Endothelial cell of hepatic sinusoid (primary cell): Measurements from ENCODE around the gene NAXD.
"Not testable (repeated sequence)": the region's sequence is repeated elsewhere in the genome, so short reads cannot be mapped to it uniquely, and the experiment has no call there.

Experiments
- in situ Hi-C: cut with HindIII; loops from 2 replicates; pipeline ENCODE4 v1.10.0; 2017; ENCODE audit warnings: low sequenced_read_pairs

Gene NAXD

DNA sequence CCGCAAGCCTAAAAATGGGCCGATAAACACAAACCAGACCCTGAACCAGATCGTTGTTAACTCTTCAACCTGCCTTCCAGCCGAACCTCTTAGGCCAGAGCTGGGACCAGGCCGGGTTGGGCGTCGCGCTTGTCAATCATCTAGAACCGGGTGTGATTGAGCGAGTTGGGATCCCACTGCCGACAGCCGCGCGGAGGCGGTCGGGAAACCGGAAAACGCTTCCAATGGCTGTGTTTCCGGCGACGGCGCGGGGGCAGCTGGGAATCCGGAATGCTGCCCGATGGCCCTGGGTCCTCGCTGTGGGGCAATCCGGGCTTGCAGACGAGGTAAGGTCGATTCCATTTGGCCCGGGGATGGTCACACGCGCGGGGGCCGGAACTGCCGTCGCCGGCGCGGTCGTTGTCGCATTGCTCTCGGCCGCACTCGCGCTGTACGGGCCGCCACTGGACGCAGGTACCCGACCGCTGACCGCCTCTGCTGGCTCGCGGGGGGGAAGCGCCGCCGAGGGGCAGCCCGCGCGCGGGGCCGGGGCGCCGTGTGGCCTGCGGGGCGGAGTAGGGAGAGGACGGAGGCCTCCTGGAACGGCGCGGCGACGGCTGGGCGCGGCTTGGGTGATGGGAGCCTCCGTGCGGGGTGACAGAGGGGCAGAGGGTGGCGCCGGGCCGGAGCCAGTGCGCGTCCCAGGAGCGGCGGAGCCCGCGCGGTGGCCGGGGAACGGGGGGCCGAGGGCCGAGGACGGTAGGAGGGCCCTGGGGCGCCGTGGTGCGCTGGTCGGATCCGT, at the start of gene NAXD:
Gene NAXD (plus strand): TSS at position 224 of the 781 bp plus-strand sequence. CDS start 57 bp downstream, at position 281.
- in situ Hi-C loops = no loop called here

DNA sequence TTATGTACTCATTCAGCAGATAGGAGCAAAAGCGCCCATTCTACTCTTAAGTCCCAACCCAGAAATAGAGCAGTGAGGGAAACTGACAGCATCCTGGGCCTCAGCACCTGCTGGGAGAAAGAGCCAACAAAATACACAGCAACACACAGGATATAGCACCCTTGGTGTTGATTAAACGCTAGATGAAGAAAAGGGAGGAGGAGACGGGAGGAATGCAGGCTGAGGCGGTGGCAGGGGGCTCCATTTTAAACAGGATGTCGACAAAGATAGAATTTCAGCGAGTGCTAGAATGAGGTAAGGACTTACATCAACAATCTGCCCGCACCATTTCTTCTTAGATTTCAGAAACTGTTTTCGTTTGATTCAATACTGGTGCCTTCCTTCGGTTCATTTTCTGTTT, 49.2 kb upstream of the NAXD start:
- in situ Hi-C loops = no loop called here

DNA sequence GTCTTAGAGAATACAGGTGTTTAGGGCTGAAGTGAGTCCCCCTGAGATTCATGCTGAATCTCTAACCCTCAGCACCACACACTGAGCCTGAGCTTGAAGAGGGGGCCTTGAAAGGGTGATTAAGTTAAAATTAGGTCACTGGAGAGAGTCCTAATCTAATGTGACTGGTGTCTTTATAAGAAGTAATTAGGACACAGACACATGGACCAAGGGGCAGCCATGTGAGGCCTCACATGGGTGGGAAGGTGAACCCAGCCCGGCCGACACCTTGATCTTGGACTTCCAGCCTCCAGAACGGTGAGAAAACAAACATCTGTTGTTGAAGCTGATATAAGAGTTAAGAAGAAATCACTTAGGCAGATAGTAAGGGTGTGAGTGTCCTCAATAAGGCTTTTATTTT, 46.7 kb upstream of the NAXD start:
- in situ Hi-C loops = no loop called here

GRCh38 chr13:110569962-110570361, 45.4 kb upstream of the NAXD start:
- in situ Hi-C loops = not testable (repeated sequence)

GRCh38 chr13:110570886-110571285, 44.5 kb upstream of the NAXD start:
- in situ Hi-C loops = no loop called here

- in situ Hi-C loops = no loop called here
Measured at GRCh38 chr13:110571896-110572777, 43.2 kb upstream of the NAXD start.

- in situ Hi-C loops = no loop called here
Measured at GRCh38 chr13:110572778-110573118, 42.6 kb upstream of the NAXD start.

- in situ Hi-C loops = no loop called here
Measured at GRCh38 chr13:110574161-110574560, 41.2 kb upstream of the NAXD start.

DNA sequence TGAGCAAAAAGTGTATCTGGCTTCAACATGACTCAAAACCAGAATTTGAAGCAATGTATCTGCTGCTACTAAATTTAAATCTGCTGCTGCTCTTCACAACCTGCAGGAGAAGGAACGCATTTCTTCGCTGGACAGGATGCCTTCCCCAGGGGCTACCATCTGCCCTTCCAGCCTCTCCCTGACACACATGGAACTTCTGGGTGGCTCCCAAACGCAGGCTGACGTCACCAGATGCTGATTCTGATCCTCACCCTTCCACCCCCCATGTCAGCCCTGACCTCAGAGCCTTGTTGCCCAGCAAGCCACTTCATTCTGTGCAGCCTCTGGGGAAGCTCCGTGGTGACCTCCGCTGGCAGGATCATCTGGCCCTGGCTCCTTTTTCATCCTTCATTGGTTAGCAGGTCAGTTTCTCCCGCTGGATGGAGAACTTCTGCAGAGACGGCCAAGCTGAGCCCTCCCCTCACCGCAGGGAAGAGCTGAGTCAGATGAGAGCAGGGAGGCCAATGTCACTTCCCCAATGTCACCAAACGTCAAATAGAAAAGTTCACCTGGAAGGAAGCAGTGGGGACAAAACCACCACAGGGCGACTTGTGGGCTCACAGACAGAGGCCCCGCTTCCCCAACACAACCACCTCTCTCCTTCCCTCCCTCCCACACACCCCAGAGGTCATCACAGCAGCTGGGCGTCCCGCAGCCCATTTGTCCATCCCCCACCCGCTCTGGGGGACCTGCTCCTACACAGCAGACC, 39.8 kb upstream of the NAXD start:
- in situ Hi-C loops = no loop called here

GRCh38 chr13:110576070-110576394, 39.3 kb upstream of the NAXD start:
- in situ Hi-C loops = no loop called here

GRCh38 chr13:110576736-110577476, 38.4 kb upstream of the NAXD start:
- in situ Hi-C loops = no loop called here

- in situ Hi-C loops = no loop called here
Measured at GRCh38 chr13:110578363-110578762, 37.0 kb upstream of the NAXD start.

- in situ Hi-C loops = no loop called here
Measured at GRCh38 chr13:110580800-110581199, 34.5 kb upstream of the NAXD start.

GRCh38 chr13:110581506-110582185, 33.7 kb upstream of the NAXD start:
- in situ Hi-C loops = no loop called here

- in situ Hi-C loops = no loop called here
Measured at GRCh38 chr13:110582421-110582954, 32.9 kb upstream of the NAXD start.

- in situ Hi-C loops = no loop called here
Measured at GRCh38 chr13:110583178-110583865, 32.0 kb upstream of the NAXD start.

DNA sequence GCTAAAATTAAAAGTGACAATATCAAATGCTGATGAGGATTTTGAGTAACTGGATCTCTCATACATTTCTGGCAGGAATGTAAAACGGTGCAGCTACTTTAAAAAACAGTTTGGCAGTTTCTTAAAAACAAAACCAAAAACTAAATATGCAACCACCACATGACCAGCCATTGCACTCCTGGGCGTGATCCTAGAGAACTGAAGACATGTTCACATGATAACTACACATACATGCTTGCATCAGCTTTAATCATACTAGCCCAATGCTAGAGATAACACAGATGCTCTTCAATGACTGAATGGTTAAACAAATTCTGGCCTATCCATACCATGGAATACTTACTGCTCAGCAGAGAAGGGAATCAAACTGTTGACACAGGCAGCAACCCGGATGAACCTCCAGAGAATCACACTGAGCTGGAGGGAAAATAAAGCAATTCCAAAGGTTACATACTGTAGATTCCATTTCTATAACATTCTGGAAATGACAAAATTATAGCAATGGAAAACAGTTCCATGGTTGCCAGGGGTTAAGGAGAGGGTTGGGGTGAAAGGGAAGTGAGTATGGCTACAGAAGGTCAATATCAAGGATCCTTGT, 25.5 kb upstream of the NAXD start:
- in situ Hi-C loops = no loop called here

GRCh38 chr13:110590577-110590976, 24.8 kb upstream of the NAXD start:
- in situ Hi-C loops = no loop called here

DNA sequence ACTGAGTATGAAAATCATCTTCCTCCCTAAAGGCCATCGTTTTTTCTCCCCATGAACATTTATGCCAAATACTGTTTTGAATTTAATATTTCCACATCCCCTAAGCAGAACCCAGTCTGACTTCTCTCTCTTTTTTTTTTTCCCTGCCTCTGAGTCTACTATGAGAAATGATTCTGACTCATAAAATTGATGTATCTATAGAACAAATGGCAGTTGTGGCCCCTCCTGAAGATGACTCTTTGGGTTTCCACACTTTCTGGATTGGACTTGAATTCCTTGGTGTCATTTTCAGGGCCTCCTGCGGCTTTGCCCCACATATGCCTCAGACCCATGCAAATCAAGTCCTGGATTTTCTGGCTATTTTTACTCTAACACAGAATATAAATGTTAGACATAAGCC, 22.7 kb upstream of the NAXD start:
- in situ Hi-C loops = no loop called here
